Measurements from ENCODE around the gene KCTD17.

KCTD17 gene

GRCh38 chr22:37021710-37022482, 29.6 kb upstream of the KCTD17 start:
- DNase-seq, result peak; percentile 48

GRCh38 chr22:37022483-37023337, 28.8 kb upstream of the KCTD17 start:
- DNase-seq, result no peak

GRCh38 chr22:37023743-37024338, 27.7 kb upstream of the KCTD17 start:
- DNase-seq, result no peak

- DNase-seq, result no peak
Observed at GRCh38 chr22:37024339-37025157, 27.0 kb upstream of the KCTD17 start.

- no peak for DNase-seq
Observed at GRCh38 chr22:37025500-37026070, 26.0 kb upstream of the KCTD17 start.

GRCh38 chr22:37026325-37026724, 25.2 kb upstream of the KCTD17 start:
- DNase-seq, result no peak

- no peak for DNase-seq
Observed at GRCh38 chr22:37027556-37027955, 24.0 kb upstream of the KCTD17 start.

- no peak for DNase-seq
Observed at GRCh38 chr22:37028692-37029674, 22.6 kb upstream of the KCTD17 start.

- no peak for DNase-seq
Observed at GRCh38 chr22:37030560-37031281, 20.8 kb upstream of the KCTD17 start.

GRCh38 chr22:37032134-37032534, 19.4 kb upstream of the KCTD17 start:
- no peak for DNase-seq

- DNase-seq, result no peak
Observed at GRCh38 chr22:37032535-37033460, 18.7 kb upstream of the KCTD17 start.

GRCh38 chr22:37033605-37034430, 17.7 kb upstream of the KCTD17 start:
- DNase-seq, result no peak

- DNase-seq, result no peak
Observed at GRCh38 chr22:37036655-37037377, 14.7 kb upstream of the KCTD17 start.

GRCh38 chr22:37037669-37038068, 13.9 kb upstream of the KCTD17 start:
- no peak for DNase-seq

- no peak for DNase-seq
Observed at GRCh38 chr22:37039466-37039865, 12.1 kb upstream of the KCTD17 start.

- DNase-seq, result no peak
Observed at GRCh38 chr22:37043209-37043827, 8.2 kb upstream of the KCTD17 start.

Measured in effector CD4-positive, alpha-beta T cell (primary cell).